Dedifferentiated amniotic fluid mesenchymal stem cell (primary cell): ENCODE measurements around the gene CTNND2.

Experiments used
- DNase-seq: peaks from one replicate; pipeline ENCODE4 v3.0.0-alpha.2; 2016; ENCODE audit errors: extremely low spot score

The CTNND2 gene

GRCh38 chr5:11520241-11520930 lies 383.9 kb downstream of the CTNND2 start:
- no peak for DNase-seq

- no peak for DNase-seq
These were observed 385.0 kb downstream of the CTNND2 start for GRCh38 chr5:11519236-11519635.

- DNase-seq: no peak
These were observed 385.6 kb downstream of the CTNND2 start for GRCh38 chr5:11518676-11519075.

GRCh38 chr5:11514705-11515432 lies 389.4 kb downstream of the CTNND2 start:
- no peak for DNase-seq

GRCh38 chr5:11511878-11512277 lies 392.4 kb downstream of the CTNND2 start:
- no peak for DNase-seq

- DNase-seq: no peak
These were observed 393.4 kb downstream of the CTNND2 start for GRCh38 chr5:11510889-11511288.

- DNase-seq: no peak
These were observed 394.5 kb downstream of the CTNND2 start for GRCh38 chr5:11509793-11510192.

GRCh38 chr5:11507156-11507910 lies 396.9 kb downstream of the CTNND2 start:
- no peak for DNase-seq

- DNase-seq: no peak
These were observed 399.4 kb downstream of the CTNND2 start for GRCh38 chr5:11504886-11505193.

GRCh38 chr5:11504065-11504885 lies 400.0 kb downstream of the CTNND2 start:
- no peak for DNase-seq

- no peak for DNase-seq
These were observed 401.5 kb downstream of the CTNND2 start for GRCh38 chr5:11502783-11503182.

- no peak for DNase-seq
These were observed 406.6 kb downstream of the CTNND2 start for GRCh38 chr5:11497651-11498050.

- DNase-seq: no peak
These were observed 408.0 kb downstream of the CTNND2 start for GRCh38 chr5:11496137-11496719.

- no peak for DNase-seq
These were observed 409.9 kb downstream of the CTNND2 start for GRCh38 chr5:11494340-11494739.

GRCh38 chr5:11491404-11492075 lies 412.7 kb downstream of the CTNND2 start:
- no peak for DNase-seq

GRCh38 chr5:11483630-11484029 lies 420.6 kb downstream of the CTNND2 start:
- no peak for DNase-seq

- no peak for DNase-seq
These were observed 422.2 kb downstream of the CTNND2 start for GRCh38 chr5:11482011-11482410.

GRCh38 chr5:11477786-11478185 lies 426.5 kb downstream of the CTNND2 start:
- DNase-seq: no peak

GRCh38 chr5:11476866-11477265 lies 427.4 kb downstream of the CTNND2 start:
- DNase-seq: no peak

- DNase-seq: no peak
These were observed 435.8 kb downstream of the CTNND2 start for GRCh38 chr5:11468334-11469039.
